Mesendoderm (in vitro differentiated cells): ENCODE results near the gene RERE.
A peak's percentile ranks its signal among the peaks of the same experiment; 100 is the strongest.
"Not testable (repeated sequence)": the region's sequence is repeated elsewhere in the genome, so short reads cannot be mapped to it uniquely, and the experiment has no call there.

ENCODE experiments used
- DNase-seq: peaks from one replicate; pipeline ENCODE4 v3.0.0; 2013
- H2AK5ac ChIP-seq: 2 replicates; pipeline ENCODE4 v1.6.1; 2013; ENCODE audit warnings: low read length, inconsistent platforms
- H2BK120ac ChIP-seq: 2 replicates; pipeline ENCODE4 v1.6.1; 2013; ENCODE audit warnings: low read depth, mild to moderate bottlenecking, low read length, moderate library complexity, mixed read lengths
- H2BK15ac ChIP-seq: replicated peaks from 2 replicates; pipeline ENCODE4 v1.6.1; 2013; ENCODE audit warnings: low read depth, mild to moderate bottlenecking, moderate library complexity
- H2BK5ac ChIP-seq: 2 replicates; pipeline ENCODE4 v1.6.1; 2013; ENCODE audit warnings: low read length, inconsistent platforms
- H3K18ac ChIP-seq: 2 replicates; pipeline ENCODE4 v1.6.1; 2013; ENCODE audit warnings: mild to moderate bottlenecking, low read length, mixed read lengths
- H3K23ac ChIP-seq: one replicate; pipeline ENCODE4 v1.6.1; 2013; ENCODE audit warnings: low read length
- H3K27ac ChIP-seq: 2 replicates; pipeline ENCODE4 v1.5.1; 2013; ENCODE audit warnings: low read depth, mild to moderate bottlenecking, inconsistent platforms, low read length, moderate library complexity
- H3K27me3 ChIP-seq: 2 replicates; pipeline ENCODE4 v1.6.1; 2013; ENCODE audit warnings: low read length, control low read depth, mild to moderate bottlenecking, inconsistent platforms; ENCODE audit not compliant: insufficient read depth, poor library complexity
- H3K36me3 ChIP-seq: 2 replicates; pipeline ENCODE4 v1.6.1; 2013; ENCODE audit warnings: low read length, inconsistent platforms; ENCODE audit not compliant: control insufficient read depth, insufficient read depth
- H3K4ac ChIP-seq: one replicate; pipeline ENCODE4 v1.6.1; 2013; ENCODE audit warnings: low read depth, mild to moderate bottlenecking, low read length, moderate library complexity
- H3K4me1 ChIP-seq: 2 replicates; pipeline ENCODE4 v1.6.1; 2013; ENCODE audit warnings: low read depth, low read length, inconsistent platforms; ENCODE audit not compliant: control insufficient read depth
- H3K4me2 ChIP-seq: 2 replicates; pipeline ENCODE4 v1.6.1; 2013; ENCODE audit warnings: low read length
- H3K4me3 ChIP-seq: 2 replicates; pipeline ENCODE4 v1.5.1; 2013; ENCODE audit warnings: mild to moderate bottlenecking, low read length
- H3K56ac ChIP-seq: one replicate; pipeline ENCODE4 v1.6.1; 2013; ENCODE audit warnings: low read length
- H3K79me1 ChIP-seq: 2 replicates; pipeline ENCODE4 v1.6.1; 2013; ENCODE audit warnings: low read length, inconsistent platforms
- H3K79me2 ChIP-seq: 2 replicates; pipeline ENCODE4 v1.6.1; 2013; ENCODE audit warnings: mild to moderate bottlenecking, low read length; ENCODE audit not compliant: control insufficient read depth, insufficient read depth
- H3K9ac ChIP-seq: 2 replicates; pipeline ENCODE4 v1.6.1; 2013; ENCODE audit warnings: low read length, inconsistent platforms
- H4K5ac ChIP-seq: one replicate; pipeline ENCODE4 v1.6.1; 2013; ENCODE audit warnings: low read length
- H4K8ac ChIP-seq: one replicate; pipeline ENCODE4 v1.6.1; 2013; ENCODE audit warnings: low read depth, mild to moderate bottlenecking, control low read depth, low read length, moderate library complexity
- WGBS: extraction: QIAGEN DNeasy Blood & Tissue Kit; methylation state at CpG from one replicate; pipeline ENCODE4 v1.1.7; 2013; ENCODE audit warnings: low lambda C conversion rate, missing lambda C conversion rate; ENCODE audit not compliant: insufficient coverage; ENCODE audit errors: extremely low coverage; 5-methylcytosine and 5-hydroxymethylcytosine counted together

The RERE gene

DNA sequence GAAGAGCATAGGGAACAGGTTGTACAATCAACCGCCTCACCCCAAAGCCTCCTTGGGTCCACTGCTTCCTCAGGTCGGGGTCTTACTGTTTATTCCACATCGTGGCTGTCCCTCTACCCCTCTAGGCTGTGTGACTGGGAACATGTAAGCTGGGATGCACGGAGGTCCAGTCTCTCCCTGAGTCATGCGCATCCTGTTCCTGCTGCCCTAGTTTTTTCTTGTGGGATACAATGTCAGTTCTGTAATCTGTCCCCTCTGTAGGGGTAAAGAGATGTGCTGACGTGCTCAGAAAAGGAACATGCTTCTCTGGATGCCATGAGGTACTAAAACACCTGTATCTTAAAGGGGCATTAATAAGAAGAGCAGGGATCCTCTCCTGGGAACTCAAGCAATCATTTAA, 433.4 kb downstream of the RERE start:
- Histone ChIP-seq H4K5ac (no peak overlapping the region), H2BK120ac (no peak overlapping the region), H3K27me3 (no peaks in the 10 kb centered on the region), H3K4me1 (peaks cover 2% of the 10 kb centered on the region), H3K36me3 (no peaks in the 10 kb centered on the region), H2AK5ac (no peak overlapping the region), H3K79me2 (peaks cover 42% of the 10 kb centered on the region), H3K79me1 (peaks cover 25% of the 10 kb centered on the region), H3K56ac (no peak overlapping the region), H4K8ac (no peak overlapping the region), H2BK5ac (no peak overlapping the region), H3K4ac (no peak overlapping the region), H3K4me2 (no peak overlapping the region), H3K23ac (no peak overlapping the region), H3K9ac (no peak overlapping the region), H2BK15ac (no peak overlapping the region), H3K4me3 (no peak overlapping the region), H3K18ac (no peak overlapping the region), H3K27ac (no peak overlapping the region)
- DNase-seq: no peak
- no CpG with 5 or more reads among the region's 6 CpGs for WGBS

DNA sequence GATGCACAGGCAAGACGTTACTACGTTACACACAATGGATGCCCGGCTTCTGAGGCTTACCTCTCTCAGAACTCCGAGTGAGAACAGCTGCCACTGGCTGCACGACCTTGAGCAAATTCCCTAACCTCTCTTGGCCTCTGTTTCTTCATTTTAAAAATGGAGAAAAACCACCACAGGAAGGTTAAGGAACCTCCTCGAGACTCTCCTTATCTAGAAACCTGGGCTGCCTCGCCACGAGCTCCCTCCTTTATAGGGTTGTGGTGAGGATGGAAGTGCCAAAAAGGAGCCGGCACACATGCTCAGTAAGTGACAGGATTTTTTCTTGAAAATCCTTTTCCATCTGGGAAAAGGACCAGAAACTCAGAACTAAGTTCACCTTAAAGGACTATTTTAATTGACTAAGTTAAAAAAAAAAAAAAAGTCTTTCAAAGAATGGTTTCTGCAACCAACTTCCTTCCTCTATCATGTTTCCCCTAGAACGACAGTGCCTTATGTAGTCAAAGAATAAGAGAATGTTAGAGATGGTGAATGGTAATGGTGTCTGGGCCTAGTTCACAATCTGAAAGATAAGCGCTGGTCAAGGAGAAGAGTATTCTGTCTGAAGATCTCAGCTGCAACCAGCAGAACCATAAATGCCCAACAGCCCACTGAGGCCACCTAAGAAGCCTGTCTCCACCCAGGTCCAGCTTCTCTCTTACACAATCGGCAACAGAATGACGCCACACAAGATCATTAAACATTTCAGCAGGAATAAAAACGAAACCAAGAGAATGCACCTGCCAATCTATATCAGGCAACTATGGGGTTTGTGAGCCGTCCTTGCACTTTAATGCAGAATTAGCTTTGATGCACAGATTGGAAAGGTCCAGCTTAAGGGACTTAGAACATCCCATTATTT, 434.6 kb downstream of the RERE start:
- Histone ChIP-seq H3K9ac (no peak overlapping the region), H3K4me3 (no peak overlapping the region), H3K27ac (no peak overlapping the region), H2BK15ac (no peak overlapping the region), H3K56ac (no peak overlapping the region), H4K5ac (no peak overlapping the region), H3K79me2 (peaks cover 47% of the 10 kb centered on the region), H2BK120ac (no peak overlapping the region), H3K4me1 (peaks cover 2% of the 10 kb centered on the region), H3K23ac (no peak overlapping the region), H2BK5ac (no peak overlapping the region), H4K8ac (no peak overlapping the region), H2AK5ac (no peak overlapping the region), H3K79me1 (peaks cover 31% of the 10 kb centered on the region), H3K27me3 (no peaks in the 10 kb centered on the region), H3K4me2 (no peak overlapping the region), H3K4ac (no peak overlapping the region), H3K18ac (no peak overlapping the region), H3K36me3 (no peaks in the 10 kb centered on the region)
- WGBS: no CpG with 5 or more reads among the region's 15 CpGs
- DNase-seq: no peak

DNA sequence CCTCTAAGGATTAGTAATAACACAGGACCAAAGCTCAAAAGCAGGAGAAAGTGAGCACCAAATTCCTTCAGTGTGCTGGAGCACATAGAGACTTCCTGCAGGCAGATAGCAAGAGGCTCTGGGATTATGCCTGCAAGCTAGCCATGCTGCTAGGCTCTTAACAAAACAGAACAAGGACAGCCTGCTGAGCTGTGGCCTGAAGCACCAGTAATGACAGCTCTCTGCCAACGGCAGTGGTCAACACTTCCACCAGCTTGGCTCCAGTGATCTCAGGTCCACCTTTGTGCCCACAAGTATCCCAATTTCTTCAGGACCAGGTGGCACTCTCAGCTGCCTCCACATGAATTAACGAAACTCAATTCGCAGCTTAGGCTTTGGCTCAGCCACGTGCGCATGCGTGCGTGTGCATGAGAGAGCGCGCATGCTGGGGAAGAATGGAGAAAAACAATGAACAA, 435.4 kb downstream of the RERE start:
- no CpG with 5 or more reads among the region's 9 CpGs for WGBS
- peaks cover 48% of the 10 kb centered on the region for H3K79me2 ChIP-seq
- no peak overlapping the region for H4K5ac ChIP-seq
- no peak overlapping the region for H3K23ac ChIP-seq
- H3K18ac ChIP-seq: no peak overlapping the region
- DNase-seq: peak; percentile 76
- peaks cover 2% of the 10 kb centered on the region for H3K4me1 ChIP-seq
- no peak overlapping the region for H4K8ac ChIP-seq
- H2BK120ac ChIP-seq: no peak overlapping the region
- no peak overlapping the region for H3K9ac ChIP-seq
- H3K4me2 ChIP-seq: no peak overlapping the region
- no peak overlapping the region for H2AK5ac ChIP-seq
- H3K56ac ChIP-seq: peak overlapping the region; percentile 11
- no peak overlapping the region for H3K27ac ChIP-seq
- no peak overlapping the region for H3K4me3 ChIP-seq
- H3K4ac ChIP-seq: no peak overlapping the region
- H3K79me1 ChIP-seq: peaks cover 31% of the 10 kb centered on the region
- H2BK15ac ChIP-seq: no peak overlapping the region
- no peaks in the 10 kb centered on the region for H3K27me3 ChIP-seq
- H2BK5ac ChIP-seq: no peak overlapping the region
- H3K36me3 ChIP-seq: no peaks in the 10 kb centered on the region

DNA sequence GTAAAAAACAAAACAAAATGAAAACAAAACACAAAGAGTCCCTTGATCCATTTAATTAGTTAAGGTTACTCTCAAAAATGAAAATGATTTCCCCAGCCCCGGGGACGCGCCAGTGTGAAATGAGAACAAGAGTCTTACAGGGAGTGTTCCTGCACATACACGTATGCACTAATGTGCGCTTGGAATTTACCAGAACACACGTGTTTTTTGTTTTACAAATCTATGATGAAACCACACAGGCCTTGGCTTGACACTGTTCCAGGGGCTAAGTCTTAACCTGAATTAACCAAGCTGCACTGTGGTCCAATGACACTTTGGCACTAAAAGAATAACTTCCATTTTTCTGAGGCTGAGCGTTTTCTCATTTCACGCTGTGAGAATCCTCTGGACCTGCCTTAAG, 435.8 kb downstream of the RERE start:
- WGBS: no CpG with 5 or more reads among the region's 8 CpGs
- Histone ChIP-seq H3K56ac (no peak overlapping the region), H3K4me1 (peaks cover 2% of the 10 kb centered on the region)

DNA sequence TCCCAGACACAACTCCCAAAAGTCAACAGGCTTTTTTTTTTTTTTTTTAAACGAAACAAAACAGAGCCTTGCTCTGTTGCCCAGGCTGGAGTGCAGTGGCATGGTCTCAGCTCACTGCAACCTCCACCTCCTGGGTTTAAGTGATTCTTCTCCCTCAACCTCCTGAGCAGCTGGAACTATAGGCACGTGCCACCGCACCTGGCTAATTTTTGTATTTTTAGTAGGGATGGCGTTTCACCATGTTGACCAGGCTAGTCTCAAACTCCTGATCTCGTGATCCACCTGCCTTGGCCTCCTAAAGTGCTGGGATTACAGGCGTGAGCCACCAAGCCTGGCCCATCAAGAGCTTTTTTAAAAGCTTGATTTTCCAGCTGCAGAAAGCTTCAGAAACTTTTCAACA, 437.1 kb downstream of the RERE start:
- WGBS: no CpG with 5 or more reads among the region's 6 CpGs
- not testable (repeated sequence) for H3K56ac ChIP-seq, H3K4me1 ChIP-seq, H2AK5ac ChIP-seq, DNase-seq, H2BK15ac ChIP-seq, H3K18ac ChIP-seq, H3K23ac ChIP-seq, H4K8ac ChIP-seq, H3K36me3 ChIP-seq, H3K27me3 ChIP-seq, H2BK5ac ChIP-seq, H3K4ac ChIP-seq, H3K4me3 ChIP-seq, H3K27ac ChIP-seq, H4K5ac ChIP-seq, H2BK120ac ChIP-seq, H3K9ac ChIP-seq, H3K4me2 ChIP-seq
- H3K79me1 ChIP-seq: peaks cover 31% of the 10 kb centered on the region
- H3K79me2 ChIP-seq: peaks cover 48% of the 10 kb centered on the region

More for the DNA sequence above, 435.8 kb downstream of the RERE start:
- Histone ChIP-seq H3K9ac (no peak overlapping the region), H3K23ac (no peak overlapping the region), H3K4me3 (no peak overlapping the region), H3K36me3 (no peaks in the 10 kb centered on the region), H4K8ac (no peak overlapping the region), H2AK5ac (no peak overlapping the region), H3K79me2 (peaks cover 48% of the 10 kb centered on the region), H3K27ac (no peak overlapping the region), H2BK15ac (no peak overlapping the region), H2BK5ac (no peak overlapping the region), H3K4me2 (no peak overlapping the region), H4K5ac (no peak overlapping the region), H3K4ac (no peak overlapping the region), H3K27me3 (no peaks in the 10 kb centered on the region), H3K18ac (no peak overlapping the region), H2BK120ac (no peak overlapping the region), H3K79me1 (peaks cover 31% of the 10 kb centered on the region)
- no peak for DNase-seq
